SK-N-SH treated with all-trans-retinoic acid at 6 μM for 48 hours (cell line): ENCODE measurements around the gene TRIM39.

Source experiments
- ATAC-seq: fragments of 200-7000 bp; cut with Tn5 transposase; 3 replicates; pipeline ENCODE4 v1.9.1; 2020; ENCODE audit warnings: mild to moderate bottlenecking, moderate library complexity
- ARNTL ChIP-seq: fragments of 450-650 bp; formaldehyde crosslinking; IDR thresholded peaks from 2 replicates; pipeline ENCODE4 v1.5.0; 2020; ENCODE audit warnings: low read depth, mild to moderate bottlenecking, moderate library complexity, borderline replicate concordance
- BACH2 ChIP-seq: fragments of 250-450 bp; sonication (Bioruptor Pico); IDR thresholded peaks from 2 replicates; pipeline ENCODE4 v1.9.0; 2021; ENCODE audit warnings: mild to moderate bottlenecking, borderline replicate concordance
- CREB5 ChIP-seq: fragments of 250-450 bp; sonication (Bioruptor Pico); IDR thresholded peaks from 2 replicates; pipeline ENCODE4 v1.5.1; 2020; ENCODE audit warnings: low read depth, mild to moderate bottlenecking, moderate library complexity
- CSDC2 ChIP-seq: fragments of 250-450 bp; sonication (Bioruptor Pico); IDR thresholded peaks from 2 replicates; pipeline ENCODE4 v1.5.0; 2020; ENCODE audit warnings: mild to moderate bottlenecking, moderate library complexity
- CSRNP3 ChIP-seq: fragments of 250-450 bp; sonication (Bioruptor Pico); IDR thresholded peaks from 2 replicates; pipeline ENCODE4 v1.5.1; 2021; ENCODE audit warnings: mild to moderate bottlenecking, moderate library complexity
- ESRRG ChIP-seq: fragments of 250-450 bp; sonication (Bioruptor Pico); IDR thresholded peaks from 2 replicates; pipeline ENCODE4 v1.6.1; 2021; ENCODE audit warnings: mild to moderate bottlenecking
- GLIS3 ChIP-seq: fragments of 250-450 bp; sonication (Bioruptor Pico); IDR thresholded peaks from 2 replicates; pipeline ENCODE4 v1.5.0; 2020; ENCODE audit warnings: mild to moderate bottlenecking, moderate library complexity
- ISL1 ChIP-seq: fragments of 250-450 bp; sonication (Bioruptor Pico); IDR thresholded peaks from 2 replicates; pipeline ENCODE4 v2.1.2; 2022; ENCODE audit warnings: mild to moderate bottlenecking, moderate library complexity
- OSR1 ChIP-seq: fragments of 250-450 bp; sonication (Bioruptor Pico); IDR thresholded peaks from 2 replicates; pipeline ENCODE4 v1.8.0; 2022; ENCODE audit warnings: moderate library complexity, mild to moderate bottlenecking, inconsistent platforms
- PPARA ChIP-seq: fragments of 250-450 bp; sonication (Bioruptor Pico); IDR thresholded peaks from 2 replicates; pipeline ENCODE4 v1.5.0; 2020; ENCODE audit warnings: mild to moderate bottlenecking, borderline replicate concordance
- RARB ChIP-seq: fragments of 250-450 bp; sonication (Bioruptor Pico); IDR thresholded peaks from 2 replicates; pipeline ENCODE4 v1.8.0; 2021; ENCODE audit warnings: mild to moderate bottlenecking, moderate library complexity
- SNAI2 ChIP-seq: fragments of 250-450 bp; sonication (Bioruptor Pico); IDR thresholded peaks from 2 replicates; pipeline ENCODE4 v1.5.0; 2020; ENCODE audit warnings: mild to moderate bottlenecking, moderate library complexity
- TCF4 ChIP-seq: fragments of 250-450 bp; sonication (Bioruptor Pico); IDR thresholded peaks from 2 replicates; pipeline ENCODE4 v1.8.0; 2021; ENCODE audit warnings: mild to moderate bottlenecking, moderate library complexity, borderline replicate concordance
- TOX ChIP-seq: fragments of 250-450 bp; sonication (Bioruptor Pico); IDR thresholded peaks from 2 replicates; pipeline ENCODE4 v1.8.0; 2021; ENCODE audit warnings: mild to moderate bottlenecking, moderate library complexity, borderline replicate concordance
- ZC3H10 ChIP-seq: fragments of 250-450 bp; sonication (Bioruptor Pico); IDR thresholded peaks from 2 replicates; pipeline ENCODE4 v1.5.1; 2021; ENCODE audit warnings: mild to moderate bottlenecking, moderate library complexity
- ZFP3 ChIP-seq: fragments of 250-450 bp; sonication (Bioruptor Pico); IDR thresholded peaks from 2 replicates; pipeline ENCODE4 v1.5.0; 2020; ENCODE audit warnings: mild to moderate bottlenecking, moderate library complexity
- ZFP30 ChIP-seq: fragments of 450-650 bp; formaldehyde crosslinking; IDR thresholded peaks from 2 replicates; pipeline ENCODE4 v1.5.0; 2022; ENCODE audit warnings: mild to moderate bottlenecking, moderate library complexity
- ZNF565 ChIP-seq: fragments of 450-650 bp; formaldehyde crosslinking; conservative IDR thresholded peaks from 2 replicates; pipeline ENCODE4 v1.5.0; 2020; ENCODE audit warnings: low read depth, mild to moderate bottlenecking, moderate library complexity
- TF ChIP-seq, protein P1 (sequence below): fragments of 250-450 bp; sonication (Bioruptor Pico); IDR thresholded peaks from 2 replicates; pipeline ENCODE4 v1.8.0; 2020; ENCODE audit warnings: mild to moderate bottlenecking, moderate library complexity, borderline replicate concordance

Gene TRIM39

DNA sequence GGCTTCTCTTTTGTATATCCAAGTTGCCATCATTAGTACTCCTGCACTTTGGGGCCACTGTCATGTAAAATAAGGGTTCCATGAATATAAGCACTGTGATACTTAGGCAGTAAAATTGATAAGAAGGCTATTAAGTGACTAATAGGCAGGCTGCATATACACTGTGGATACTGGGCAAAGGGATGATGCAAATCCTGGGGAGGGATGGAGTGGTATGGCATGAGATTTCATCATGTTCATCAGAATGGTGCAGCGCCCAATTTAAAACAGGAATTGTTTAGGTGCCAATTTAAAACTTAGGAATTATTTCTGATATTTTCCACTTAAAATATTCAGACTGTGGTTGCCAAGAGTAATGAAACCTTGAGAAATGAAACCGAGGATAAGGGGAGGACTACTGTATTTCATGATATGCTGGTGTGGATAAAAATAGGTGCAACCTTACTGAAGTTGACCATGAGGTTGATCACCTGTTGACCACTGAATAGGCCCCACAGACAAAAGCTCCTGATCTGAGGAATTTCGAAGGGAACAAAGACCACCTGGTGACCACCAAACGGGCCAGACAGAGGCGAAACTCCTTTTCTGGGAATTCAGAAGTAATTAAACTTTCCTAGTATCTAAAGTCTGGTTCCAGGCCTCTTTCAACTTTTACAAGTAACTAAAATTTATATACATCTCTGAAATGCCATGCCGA, 4.9 kb upstream of the TRIM39 start:
- TF ChIP-seq, protein P1, sequence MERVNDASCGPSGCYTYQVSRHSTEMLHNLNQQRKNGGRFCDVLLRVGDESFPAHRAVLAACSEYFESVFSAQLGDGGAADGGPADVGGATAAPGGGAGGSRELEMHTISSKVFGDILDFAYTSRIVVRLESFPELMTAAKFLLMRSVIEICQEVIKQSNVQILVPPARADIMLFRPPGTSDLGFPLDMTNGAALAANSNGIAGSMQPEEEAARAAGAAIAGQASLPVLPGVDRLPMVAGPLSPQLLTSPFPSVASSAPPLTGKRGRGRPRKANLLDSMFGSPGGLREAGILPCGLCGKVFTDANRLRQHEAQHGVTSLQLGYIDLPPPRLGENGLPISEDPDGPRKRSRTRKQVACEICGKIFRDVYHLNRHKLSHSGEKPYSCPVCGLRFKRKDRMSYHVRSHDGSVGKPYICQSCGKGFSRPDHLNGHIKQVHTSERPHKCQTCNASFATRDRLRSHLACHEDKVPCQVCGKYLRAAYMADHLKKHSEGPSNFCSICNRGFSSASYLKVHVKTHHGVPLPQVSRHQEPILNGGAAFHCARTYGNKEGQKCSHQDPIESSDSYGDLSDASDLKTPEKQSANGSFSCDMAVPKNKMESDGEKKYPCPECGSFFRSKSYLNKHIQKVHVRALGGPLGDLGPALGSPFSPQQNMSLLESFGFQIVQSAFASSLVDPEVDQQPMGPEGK (CRISPR knock-in tag): no peak
- TF ChIP-seq ARNTL (CRISPR knock-in tag) (no peak), RARB (CRISPR knock-in tag) (no peak), SNAI2 (CRISPR knock-in tag) (no peak), CREB5 (CRISPR knock-in tag) (no peak), ZNF565 (CRISPR knock-in tag) (no peak), TCF4 (CRISPR knock-in tag) (no peak), GLIS3 (no peak), BACH2 (CRISPR knock-in tag) (no peak), TOX (CRISPR knock-in tag) (no peak), ZFP3 (CRISPR knock-in tag) (no peak), ESRRG (CRISPR knock-in tag) (no peak), ISL1 (no peak)
- no peak for ATAC-seq

GRCh38 chr6:30322527-30323501, 3.9 kb upstream of the TRIM39 start:
- no peak for ATAC-seq

More at GRCh38 chr6:30322527-30323501, 3.9 kb upstream of the TRIM39 start:
- no peak for TF ChIP-seq ZFP30 (CRISPR knock-in tag)
- no peak for TF ChIP-seq GLIS3
- TF ChIP-seq CSRNP3 (CRISPR knock-in tag): no peak
- no peak for TF ChIP-seq OSR1 (CRISPR knock-in tag)
- TF ChIP-seq SNAI2 (CRISPR knock-in tag): no peak
- no peak for TF ChIP-seq ZFP3 (CRISPR knock-in tag)
- no peak for TF ChIP-seq CSDC2 (CRISPR knock-in tag)
- no peak for TF ChIP-seq ARNTL (CRISPR knock-in tag)
- TF ChIP-seq CREB5 (CRISPR knock-in tag): no peak
- no peak for TF ChIP-seq ZC3H10 (CRISPR knock-in tag)
- TF ChIP-seq ISL1: no peak
- TF ChIP-seq RARB (CRISPR knock-in tag): no peak
- no peak for TF ChIP-seq PPARA (CRISPR knock-in tag)
- TF ChIP-seq ESRRG (CRISPR knock-in tag): no peak
- TF ChIP-seq TOX (CRISPR knock-in tag): no peak
- TF ChIP-seq, protein P1 (CRISPR knock-in tag): no peak
- no peak for TF ChIP-seq TCF4 (CRISPR knock-in tag)
- no peak for TF ChIP-seq ZNF565 (CRISPR knock-in tag)
